CD4-positive, alpha-beta T cell treated with Interferon gamma for 1 hour (primary cell): Measurements from ENCODE around the gene CYP46A1.

Experiments
- DNase-seq: peaks from one replicate; pipeline ENCODE4 v3.0.0-alpha.2; 2020

CYP46A1 gene

DNA sequence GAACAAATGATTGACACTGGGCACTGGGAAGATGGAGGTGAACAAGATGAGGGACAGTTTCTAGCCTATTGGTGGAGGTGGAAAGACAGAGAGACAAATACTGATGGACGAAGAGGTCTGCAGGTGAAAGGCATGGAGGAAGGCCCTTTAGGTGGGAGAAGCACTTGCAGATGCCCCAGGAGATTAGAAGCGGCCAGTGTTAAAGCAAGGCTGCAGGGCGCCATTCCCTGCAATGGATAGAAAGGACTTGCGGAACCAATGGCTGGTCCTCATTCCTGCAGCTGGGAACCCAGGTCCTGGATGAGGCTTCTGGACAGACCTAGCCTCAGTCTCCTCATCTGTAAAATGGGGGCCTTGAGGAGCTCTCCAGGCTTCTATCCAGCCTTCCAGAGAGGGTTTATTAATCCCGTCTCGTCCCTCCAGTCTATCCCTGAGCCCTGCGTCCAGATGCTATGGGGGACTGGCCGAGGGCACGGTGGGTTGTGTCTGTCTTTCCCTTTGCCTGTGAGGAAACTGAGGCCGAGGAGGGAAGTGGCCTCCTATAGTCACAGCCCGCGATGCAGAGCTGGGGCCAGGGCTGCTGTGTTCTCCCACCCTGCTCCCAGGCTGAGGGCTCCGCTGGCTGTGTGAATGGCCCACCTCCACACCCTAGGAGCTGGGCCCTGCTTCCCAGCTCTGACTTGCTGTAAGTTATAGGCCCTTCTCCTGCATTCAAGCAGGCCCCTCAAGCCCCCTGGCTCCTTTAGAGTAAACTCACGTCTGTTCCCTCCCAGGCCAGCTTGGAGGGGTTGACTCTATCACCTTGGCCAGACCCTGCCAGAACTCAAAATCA, 33.0 kb downstream of the CYP46A1 start:
- no peak for DNase-seq

DNA sequence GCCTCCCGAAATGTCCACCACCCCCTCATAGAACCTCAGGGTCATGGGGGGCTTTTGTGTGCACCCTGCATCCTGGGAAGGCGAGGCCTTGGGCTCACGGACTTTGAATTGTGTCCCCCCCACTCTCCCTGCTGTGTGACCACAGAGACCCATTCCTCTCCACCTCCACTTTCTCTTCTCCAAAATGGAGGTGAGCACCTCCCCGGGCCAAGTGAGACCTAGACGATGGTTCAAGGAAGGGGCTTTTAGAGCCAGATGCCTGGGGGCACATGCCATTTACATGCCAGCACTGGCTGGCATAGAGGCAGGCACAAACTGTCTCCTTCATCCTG, 33.5 kb downstream of the CYP46A1 start:
- DNase-seq = no peak

DNA sequence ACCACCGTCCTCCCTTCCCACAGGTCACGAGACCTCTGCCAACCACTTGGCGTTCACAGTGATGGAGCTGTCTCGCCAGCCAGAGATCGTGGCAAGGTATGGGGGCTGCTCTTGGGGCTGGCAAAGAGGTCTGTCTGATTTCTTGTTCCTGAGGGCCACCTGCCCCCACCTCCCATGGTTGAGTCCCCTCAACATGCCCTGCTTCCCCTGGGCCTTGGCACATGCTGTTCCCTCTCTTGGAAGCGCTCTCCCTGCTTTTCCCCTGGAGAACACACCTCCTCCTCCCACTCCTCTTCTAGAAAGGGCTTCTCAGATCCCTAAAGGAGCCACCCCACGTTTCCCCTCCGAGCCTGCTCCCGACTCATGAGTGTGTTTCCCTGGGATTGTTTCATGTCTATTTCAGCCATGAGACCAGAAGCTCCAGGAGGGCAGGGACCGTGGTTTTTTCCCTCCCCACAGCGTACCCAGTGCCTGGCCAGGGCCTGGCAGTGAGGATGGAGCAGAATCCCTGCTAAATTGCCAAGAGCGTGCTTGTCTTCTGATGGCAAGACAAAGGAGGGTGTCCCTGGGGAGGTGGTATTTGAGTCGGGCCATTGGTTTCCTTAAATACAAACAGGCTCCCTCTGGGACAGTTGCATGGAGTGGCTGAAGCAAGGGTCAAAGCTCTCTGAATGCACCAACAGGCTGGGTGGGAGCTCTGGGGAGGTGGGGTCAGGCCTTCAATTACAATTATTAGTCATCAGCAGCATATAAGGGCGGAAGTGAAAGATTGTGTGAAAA, 34.1 kb downstream of the CYP46A1 start:
- DNase-seq = no peak

- no peak for DNase-seq
Observed at GRCh38 chr14:99718811-99719192, 34.7 kb downstream of the CYP46A1 start.

DNA sequence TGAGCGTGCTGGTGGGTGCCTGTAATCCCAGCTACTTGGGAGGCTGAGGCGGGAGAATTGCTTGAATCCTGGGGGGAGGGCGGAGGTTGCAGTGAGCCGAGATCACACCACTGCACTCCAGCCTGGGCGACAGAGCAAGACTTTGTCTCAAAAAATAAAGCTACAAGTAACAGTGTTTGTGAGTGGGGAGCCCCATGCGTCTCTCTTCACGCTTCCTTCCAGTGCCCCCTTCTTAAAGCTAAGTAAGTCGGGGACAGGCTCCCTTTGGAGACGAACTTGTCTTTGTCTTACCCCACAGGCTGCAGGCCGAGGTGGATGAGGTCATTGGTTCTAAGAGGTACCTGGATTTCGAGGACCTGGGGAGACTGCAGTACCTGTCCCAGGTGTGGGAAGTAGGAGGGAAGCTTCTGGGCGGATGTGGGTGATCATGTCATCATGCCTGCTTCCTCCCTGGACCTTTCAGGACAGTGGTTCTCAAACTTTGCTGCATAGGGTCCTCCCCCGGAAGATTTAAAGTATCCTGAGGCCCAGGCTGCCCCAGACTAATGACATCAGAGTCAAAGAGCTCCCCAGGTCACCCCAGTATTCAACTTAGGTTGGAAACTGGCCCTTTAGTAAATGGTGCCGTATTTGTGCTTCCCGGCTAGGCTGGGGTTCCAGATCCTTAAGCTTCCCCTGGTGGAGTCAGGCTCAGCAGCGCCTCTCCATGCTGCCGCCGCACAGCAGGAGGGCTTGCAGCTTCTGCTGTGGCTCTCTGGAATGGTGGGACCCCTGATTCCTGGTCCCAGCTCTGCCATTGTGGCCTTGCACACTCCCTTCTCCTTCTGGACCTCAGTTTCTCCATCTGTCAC, 37.1 kb downstream of the CYP46A1 start:
- no peak for DNase-seq

GRCh38 chr14:99721792-99722516, 37.9 kb downstream of the CYP46A1 start:
- DNase-seq = no peak

GRCh38 chr14:99722741-99723140, 38.6 kb downstream of the CYP46A1 start:
- DNase-seq = no peak

DNA sequence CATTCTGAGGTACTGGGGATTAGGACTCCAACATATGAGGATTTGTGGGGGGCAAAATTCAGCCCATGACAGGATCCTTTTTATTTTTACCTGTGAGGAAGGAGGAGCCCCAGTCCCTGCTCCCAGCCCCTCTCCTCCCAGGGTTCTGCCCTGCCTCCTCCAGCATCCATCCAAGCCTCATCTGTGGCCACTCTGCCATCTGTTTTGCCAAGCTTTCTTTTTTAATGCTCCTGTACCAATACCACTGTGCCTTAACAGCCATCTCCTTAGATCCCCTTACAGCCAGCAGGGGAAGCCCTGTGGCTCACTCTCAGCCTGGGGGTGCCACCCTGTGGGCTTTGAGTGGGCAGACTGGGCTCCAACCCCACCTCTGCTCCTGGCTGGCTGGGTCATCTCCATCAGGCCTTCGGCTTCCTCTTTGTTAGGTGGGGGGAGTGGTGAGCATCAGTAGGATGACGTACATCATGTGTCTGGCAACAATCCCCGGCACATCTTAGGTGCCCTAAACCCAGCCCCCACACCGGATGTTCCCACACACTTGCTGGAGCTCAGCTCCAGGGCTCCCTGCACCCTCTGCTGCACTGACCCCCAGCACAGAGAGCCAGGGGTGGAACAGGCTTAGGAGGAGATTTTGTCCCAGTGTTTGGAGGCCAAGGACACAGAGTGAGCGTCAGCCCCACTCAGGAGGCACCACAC, 40.2 kb downstream of the CYP46A1 start:
- DNase-seq = no peak

GRCh38 chr14:99724939-99725773, 41.1 kb downstream of the CYP46A1 start:
- no peak for DNase-seq

DNA sequence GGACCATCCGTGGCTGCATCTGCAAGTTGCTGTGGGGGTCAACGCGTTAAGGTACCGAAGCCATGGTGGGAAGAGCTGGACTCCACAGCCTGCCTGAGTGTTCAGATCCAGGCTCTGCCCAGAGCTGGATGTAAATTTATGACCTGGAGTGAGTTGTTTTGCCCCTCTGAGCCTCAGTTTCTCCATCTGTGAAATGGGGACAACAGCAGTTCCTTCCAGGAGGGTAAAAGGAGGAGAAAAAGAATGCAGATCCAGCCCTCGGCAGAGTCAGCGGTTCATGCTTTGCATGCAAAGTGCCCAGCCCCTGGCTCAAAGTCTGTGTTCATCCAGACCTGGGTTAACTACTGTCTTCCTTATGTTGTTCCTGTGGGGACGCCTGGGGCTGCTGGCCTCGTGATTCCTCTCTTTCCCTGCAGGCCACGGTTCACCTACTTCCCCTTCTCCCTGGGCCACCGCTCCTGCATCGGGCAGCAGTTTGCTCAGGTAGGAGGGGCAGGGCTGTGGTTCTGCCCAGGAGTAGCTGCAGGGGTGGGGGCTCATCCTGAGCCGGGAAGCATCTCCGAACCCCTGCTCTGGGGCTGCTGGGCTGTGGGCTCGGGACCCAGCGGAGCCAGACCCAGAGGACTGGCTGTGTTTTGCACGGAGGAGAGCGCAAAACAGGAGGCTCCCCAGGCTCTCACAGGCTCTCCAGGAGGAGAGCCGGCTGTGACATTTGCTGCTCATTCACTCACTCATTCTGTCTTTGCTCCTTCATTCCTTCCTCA, 41.9 kb downstream of the CYP46A1 start:
- DNase-seq = no peak

DNA sequence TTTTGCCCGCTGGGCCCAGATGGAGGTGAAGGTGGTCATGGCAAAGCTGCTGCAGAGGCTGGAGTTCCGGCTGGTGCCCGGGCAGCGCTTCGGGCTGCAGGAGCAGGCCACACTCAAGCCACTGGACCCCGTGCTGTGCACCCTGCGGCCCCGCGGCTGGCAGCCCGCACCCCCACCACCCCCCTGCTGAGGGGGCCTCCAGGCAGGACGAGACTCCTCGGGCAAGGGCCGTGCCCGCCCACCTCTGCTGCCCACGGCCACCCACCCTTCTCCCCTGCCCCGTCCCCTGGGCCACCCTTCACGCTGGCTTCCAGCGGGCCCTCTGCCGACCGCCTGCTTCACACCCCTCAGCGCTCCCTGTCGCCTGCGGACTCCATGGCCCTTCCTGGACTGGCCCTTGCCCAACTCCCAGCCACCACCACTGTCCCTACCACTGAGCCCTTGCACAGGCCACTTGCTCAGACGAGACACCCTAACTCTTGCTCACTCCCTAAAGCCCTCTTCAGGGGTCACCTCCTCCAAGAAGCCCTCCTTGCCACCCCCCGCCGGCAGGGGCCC, 42.5 kb downstream of the CYP46A1 start:
- no peak for DNase-seq

- no peak for DNase-seq
Observed at GRCh38 chr14:99727096-99727870, 43.2 kb downstream of the CYP46A1 start.

DNA sequence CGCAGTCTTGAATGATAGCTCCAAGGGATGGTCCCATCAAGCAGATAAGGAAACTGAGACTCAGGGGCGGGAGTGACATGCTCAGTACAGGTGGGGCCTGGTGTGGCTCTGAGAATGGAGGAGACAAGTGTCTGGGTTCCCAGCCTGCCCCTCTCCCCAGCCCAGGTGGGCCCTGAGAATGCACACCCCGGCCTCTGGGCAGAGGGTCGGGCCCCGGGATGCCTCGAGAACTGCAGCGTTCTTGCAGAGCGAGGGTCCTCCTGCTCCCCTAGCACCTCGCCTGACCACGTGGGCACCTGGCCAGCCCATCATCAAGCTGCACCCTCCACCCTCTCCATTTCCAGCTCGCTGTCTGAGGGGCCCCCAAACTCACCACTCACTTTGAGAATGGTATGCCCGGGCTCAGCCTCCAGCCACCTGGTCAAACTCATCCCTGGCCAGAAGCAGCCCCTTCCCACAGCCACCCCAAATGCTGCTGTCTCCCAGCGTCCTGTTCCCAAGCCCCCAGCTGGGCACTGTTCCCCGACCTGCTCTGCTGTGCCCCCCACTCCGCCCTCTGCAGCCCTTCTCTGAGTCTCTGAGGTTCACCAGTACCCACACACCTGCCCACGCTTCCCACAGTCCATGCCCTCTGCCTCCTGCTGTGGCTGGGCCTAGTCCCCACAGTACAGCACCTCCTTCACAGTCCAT, 44.3 kb downstream of the CYP46A1 start:
- no peak for DNase-seq

GRCh38 chr14:99728981-99729451, 44.9 kb downstream of the CYP46A1 start:
- no peak for DNase-seq

DNA sequence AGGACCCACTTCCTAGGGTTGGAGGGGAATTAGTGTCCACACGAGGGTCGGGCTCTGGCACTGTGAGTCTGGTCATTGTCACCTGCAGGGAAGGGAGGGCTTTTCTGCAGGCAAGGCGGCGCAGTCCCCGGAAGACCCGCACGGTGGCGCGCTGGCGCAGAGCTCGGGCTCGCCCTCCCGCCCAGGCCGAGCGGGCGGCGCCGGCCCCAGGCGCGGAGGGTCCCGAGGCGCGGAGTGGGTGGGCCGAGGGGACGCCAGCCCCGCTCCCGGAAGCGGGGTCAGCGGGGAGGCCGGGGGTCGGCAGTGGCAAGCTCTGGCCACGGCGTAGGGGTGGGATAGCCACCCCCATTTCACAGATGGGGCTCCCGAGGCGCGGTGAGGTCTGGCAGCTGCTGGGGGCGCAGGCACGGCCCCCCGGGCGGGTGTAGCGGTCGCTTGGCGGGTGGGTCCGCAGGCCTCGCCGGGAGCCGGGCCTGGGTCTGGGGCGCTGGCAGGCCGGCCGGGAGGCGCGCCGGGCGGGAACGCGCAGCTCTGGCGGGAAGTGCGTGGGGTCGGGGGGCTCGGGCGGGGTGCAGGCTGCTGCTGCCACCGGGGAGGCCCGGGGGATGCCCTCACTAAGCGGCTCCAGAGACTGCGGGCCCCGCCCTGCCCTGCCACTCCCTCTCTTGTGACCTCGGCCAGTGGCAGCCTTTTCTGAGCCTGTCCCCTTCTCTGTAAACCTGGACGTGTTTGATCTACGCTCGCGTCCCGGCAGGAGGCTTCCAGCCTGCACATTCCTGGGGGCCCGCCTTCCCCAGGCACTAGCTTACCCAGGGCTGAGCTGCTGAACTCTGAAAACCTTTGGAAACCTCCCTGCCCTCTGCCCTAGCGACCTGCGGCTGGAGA, 46.1 kb downstream of the CYP46A1 start:
- peak; percentile 11 for DNase-seq

DNA sequence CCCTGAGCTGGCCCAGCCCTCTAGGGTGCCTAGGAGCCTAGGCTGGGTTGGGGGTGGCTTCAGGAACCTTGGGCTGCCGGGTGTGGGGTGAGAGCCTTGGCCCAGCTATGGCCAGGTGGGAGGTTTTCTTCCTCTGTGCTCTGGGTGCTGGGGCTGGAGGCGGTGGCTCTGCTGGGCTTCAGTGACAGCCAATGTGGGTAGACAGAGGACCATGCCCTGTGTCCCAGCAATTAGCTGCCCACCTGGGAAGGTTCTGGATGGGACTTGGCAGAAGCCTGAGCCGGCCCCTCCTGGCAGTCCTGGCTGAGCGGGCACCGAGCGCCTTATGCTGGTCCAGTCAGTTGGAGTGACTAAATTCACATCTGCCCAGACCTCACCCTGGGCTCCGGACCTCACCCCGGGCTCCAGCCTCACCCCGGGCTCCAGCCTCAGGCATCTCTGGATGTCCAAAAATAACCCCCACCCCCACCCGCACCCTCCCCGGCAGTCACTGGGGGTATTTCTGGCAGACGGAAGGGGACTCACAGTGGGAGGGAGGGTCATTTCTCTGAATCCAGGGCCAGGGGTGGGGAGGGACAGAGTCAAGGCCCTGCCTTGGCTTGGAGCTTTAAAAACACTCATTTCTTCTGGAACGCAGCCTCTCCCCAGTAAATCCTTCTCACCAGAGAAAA, 46.9 kb downstream of the CYP46A1 start:
- no peak for DNase-seq
